Right lobe of liver (tissue), 4 donors: Measurements from ENCODE around the gene INO80.

Experiments
- CTCF ChIP-seq, 4 donors: fragments of 200-600 bp in 3 of 4; fragments of 450-650 bp in 1 of 4; IDR thresholded peaks; one replicate each; pipeline versions ENCODE4 v1.5.1 to v1.8.0; 2016 to 2022; ENCODE audit warnings: antibody characterized with exemption in 4 of 4, mild to moderate bottlenecking in 2 of 4
- POLR2A ChIP-seq: fragments of 450-650 bp; IDR thresholded peaks from one replicate; pipeline ENCODE4 v1.6.1; 2017; ENCODE audit warnings: antibody characterized with exemption, mild to moderate bottlenecking
- donor health status: DM: no; HTN: no; CAD: no.
- donor health status: DM: no; HTN: no; CAD: no.
- donor health status: DM: no; HTN: yes; CAD: no.

- TF ChIP-seq POLR2A (no peak), CTCF (IDR thresholded peaks at IDR 0.05) (no peak)
These were observed 183.9 kb downstream of the INO80 start for GRCh38 chr15:40932156-40932555.
